ENCODE data around the gene CAPN2.

Gene CAPN2

GRCh38 chr1:223684488-223684792, 27.9 kb upstream of the CAPN2 start:
- TF ChIP-seq CTCF (conservative IDR thresholded peaks at IDR 0.05) (peak; percentile 61), ZFX (IDR thresholded peaks at IDR 0.05) (no peak)
- H3K27ac ChIP-seq: no peak overlapping the region

GRCh38 chr1:223691121-223691520, 21.2 kb upstream of the CAPN2 start:
- H3K27ac ChIP-seq: no peak overlapping the region
- TF ChIP-seq CTCF (conservative IDR thresholded peaks at IDR 0.05): no peak
- no peak for TF ChIP-seq ZFX (IDR thresholded peaks at IDR 0.05)

DNA sequence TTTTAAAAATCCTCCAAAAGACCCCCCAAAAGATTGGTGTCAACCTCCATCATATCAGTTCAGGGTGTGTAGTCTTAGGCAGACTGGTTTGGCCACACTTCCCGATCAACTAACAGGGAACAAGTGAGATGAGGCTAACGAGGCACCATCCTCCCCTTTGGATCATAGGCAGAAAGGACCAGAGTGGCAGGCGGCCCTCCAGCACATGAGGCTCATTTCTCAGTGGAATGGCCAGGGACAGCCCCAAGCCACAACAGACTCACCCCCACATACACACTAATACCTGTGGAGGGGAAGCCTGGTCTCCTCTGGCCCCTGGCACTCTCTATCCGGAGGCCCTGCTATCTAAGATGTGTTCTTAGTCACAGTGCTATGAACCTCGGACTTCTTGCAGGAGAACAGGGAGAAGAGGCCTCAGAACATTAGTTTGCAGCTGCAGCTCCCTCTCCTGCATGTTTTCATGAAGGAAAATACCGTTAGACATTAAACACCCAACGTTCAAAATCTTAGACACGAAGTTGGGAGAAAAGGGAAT, 17.3 kb upstream of the CAPN2 start:
- no peak overlapping the region for H3K27ac ChIP-seq

GRCh38 chr1:223695941-223696340, 16.4 kb upstream of the CAPN2 start:
- no peak overlapping the region for H3K27ac ChIP-seq
- TF ChIP-seq CTCF (conservative IDR thresholded peaks at IDR 0.05): no peak
- TF ChIP-seq ZFX (IDR thresholded peaks at IDR 0.05): no peak

More for the DNA sequence above, 17.3 kb upstream of the CAPN2 start:
- TF ChIP-seq ZFX (IDR thresholded peaks at IDR 0.05) (no peak), CTCF (conservative IDR thresholded peaks at IDR 0.05) (no peak)

- no peak overlapping the region; the same call in 1 of the 2 replicates for H3K27ac ChIP-seq
- TF ChIP-seq CTCF (conservative IDR thresholded peaks at IDR 0.05) (no peak), ZFX (IDR thresholded peaks at IDR 0.05) (no peak)
Measured at GRCh38 chr1:223700388-223700918, 11.9 kb upstream of the CAPN2 start.

- TF ChIP-seq ZFX (IDR thresholded peaks at IDR 0.05) (no peak), CTCF (conservative IDR thresholded peaks at IDR 0.05) (no peak)
- H3K27ac ChIP-seq: no peak overlapping the region; the same call in 1 of the 2 replicates
Measured at GRCh38 chr1:223700942-223701637, 11.2 kb upstream of the CAPN2 start.

Measured in C4-2B (cell line).